Activated T-helper 1 cell treated with anti-CD3 and anti-CD28 coated beads, Interleukin-2, amount 50 U/mL, for 16 hours (primary cell): Measurements from ENCODE around the gene TCHP.
"Not testable (repeated sequence)": the region's sequence is repeated elsewhere in the genome, so short reads cannot be mapped to it uniquely, and the experiment has no call there.

Experiments
- DNase-seq, 2 donors: peaks; one replicate each; pipeline ENCODE4 v3.0.0-alpha.2; 2020; ENCODE audit warnings: low read depth in 1 of 2, low spot score in 1 of 2

The TCHP gene

DNA sequence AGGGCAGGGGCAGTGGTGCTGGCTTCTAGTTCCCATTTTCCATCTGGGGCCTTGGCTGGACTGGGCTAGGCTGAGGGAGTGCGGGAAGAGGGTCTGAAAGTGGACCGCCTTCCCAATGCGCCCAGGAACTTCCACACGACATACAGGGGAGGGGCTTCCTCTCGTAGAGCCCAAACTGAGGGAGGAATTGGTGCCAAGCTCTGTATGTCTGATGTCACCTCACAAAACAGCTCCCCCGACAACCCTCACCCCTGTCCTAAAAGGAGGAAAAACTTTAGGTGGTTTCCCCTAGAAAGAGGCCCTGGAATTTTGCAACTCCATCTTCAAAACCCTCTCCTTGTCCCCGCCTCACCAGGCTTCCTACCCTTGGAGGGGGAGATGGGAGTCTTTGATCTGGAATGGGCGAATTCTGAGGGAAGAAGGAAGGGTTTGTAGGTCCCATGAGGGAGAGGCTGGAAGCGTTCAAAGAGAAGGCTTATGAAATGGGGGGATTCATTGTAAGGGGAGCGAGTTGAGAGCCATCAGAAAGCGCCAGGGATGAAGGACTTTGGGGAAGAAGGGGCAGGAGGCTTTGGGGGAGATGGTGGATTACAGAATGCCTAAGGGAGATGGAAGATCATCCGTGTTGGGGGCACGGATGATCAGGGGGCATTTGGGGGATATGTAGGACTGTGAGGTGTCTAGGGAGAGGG is 20.6 kb upstream of the TCHP start:
- DNase-seq: no peak

DNA sequence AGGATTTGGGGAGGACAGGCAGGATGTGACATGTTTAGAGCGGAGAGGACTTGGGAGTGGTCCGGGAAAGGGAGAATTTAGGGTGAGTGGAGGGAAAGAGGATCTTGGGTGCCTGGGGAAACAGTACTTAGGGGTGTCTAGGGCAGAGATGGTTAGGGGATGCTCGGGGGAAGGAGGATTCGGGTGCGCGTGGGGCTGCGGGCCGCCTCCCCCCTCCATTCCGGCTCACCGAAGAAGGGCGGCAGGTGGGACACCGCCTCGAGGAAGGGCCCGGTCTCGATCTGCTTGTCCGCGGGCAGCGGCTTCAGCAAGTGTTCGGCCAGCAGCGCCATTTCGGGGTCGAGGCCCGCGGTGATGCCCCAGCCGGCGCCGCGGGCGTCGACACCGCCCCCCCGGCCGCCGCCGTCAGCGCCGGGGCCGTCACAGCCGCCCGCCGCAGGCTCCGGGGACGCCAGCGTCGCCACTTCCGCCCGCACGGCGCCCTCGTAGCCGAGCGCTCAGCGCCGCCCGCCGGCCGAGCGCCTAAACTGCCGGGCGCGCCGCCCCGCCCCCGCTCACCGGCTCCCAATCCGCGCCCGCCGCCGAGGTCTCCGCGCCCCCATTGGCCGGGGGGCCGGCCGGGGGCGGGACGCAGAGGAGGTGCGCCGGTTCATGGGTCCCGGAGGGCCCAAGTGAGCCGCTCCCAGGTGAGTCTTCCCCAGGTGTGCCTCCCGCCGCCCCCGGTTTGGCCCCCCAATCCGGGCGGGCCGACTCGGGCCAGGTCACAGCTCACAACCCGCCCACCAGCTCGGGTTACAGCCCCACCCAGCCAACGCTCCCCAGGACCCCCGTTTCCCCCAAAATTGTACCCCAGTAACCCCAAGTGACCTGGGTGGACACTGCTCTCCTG is 19.8 kb upstream of the TCHP start, which contains the start of gene GLTP:
TSS of gene GLTP (minus strand) at position 499 of the 889 bp plus-strand sequence. CDS start at position 332, 167 bp downstream.
- DNase-seq: peak; percentile 71 to 88

DNA sequence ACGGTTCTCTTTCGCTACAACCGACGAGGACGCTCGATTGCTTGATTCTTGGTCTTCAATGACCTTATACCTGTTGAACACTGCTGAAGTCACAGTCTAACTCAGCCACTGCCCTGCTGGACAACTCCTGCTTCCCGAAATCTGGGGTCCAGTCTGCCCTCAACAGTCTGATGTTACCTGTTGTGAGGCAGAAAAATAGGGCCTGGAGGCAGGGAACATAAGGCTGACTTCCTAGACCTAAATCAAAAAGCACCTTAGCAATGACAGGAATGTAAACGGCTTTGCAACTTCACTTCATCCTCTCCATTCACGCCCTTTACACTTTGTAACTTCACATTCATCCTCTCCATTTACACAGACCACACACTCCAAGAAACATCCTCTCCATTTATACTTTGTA is 19.1 kb upstream of the TCHP start:
- DNase-seq: no peak

DNA sequence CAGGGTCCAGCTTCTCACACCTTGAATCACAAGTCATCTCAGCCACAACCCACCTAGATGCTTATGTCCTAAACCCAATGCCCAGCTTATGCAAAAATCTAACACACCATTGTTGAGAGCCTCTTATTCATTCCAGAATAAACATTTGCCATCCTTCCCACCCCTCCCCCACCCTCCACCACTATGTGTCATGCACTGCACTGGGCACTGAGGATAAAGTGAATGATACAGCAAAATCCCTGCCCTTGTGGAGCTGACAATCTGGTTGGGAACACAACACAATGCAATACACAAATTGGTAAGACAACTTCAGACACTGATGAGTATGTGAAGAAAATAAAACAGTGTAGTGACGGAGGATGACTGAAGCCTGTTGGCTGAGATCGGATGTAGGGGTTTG is 18.3 kb upstream of the TCHP start:
- no peak for DNase-seq

DNA sequence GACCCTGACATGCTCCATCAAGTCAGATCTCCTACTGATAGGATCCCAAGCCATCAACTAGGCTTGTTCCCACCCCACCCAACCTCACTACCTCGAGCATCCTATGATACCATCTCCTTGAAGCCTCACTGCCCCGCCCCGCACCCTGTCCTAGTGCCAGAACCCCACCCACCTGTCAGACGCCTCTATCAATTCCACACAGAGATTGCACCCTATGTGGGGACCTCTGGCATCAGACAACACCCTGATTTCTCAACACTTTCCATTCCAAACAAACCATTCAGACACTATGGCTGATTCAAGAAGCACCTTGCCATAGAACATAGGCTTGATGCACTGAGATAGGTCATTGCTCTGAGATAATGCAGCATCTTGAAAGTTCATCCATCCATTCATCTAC is 16.6 kb upstream of the TCHP start:
- DNase-seq: no peak

DNA sequence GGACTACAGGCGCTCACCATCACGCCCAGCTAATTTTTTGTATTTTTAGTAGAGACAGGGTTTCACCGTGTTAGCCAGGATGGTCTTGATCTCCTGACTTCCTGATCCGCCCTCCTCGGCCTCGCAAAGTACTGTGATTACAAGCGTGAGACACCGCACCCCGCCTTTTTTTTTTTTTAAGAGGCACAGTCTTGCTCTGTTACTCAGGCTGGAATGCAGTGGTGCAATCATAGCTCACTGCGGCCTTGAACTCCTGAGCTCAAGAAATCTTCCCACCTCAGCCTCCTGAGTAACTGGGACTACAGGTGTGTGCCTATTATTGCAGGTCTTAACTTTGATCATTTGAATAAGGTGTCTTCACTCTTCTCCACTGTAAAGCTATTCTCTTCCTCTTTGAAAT is 14.5 kb upstream of the TCHP start:
- DNase-seq: no peak

DNA sequence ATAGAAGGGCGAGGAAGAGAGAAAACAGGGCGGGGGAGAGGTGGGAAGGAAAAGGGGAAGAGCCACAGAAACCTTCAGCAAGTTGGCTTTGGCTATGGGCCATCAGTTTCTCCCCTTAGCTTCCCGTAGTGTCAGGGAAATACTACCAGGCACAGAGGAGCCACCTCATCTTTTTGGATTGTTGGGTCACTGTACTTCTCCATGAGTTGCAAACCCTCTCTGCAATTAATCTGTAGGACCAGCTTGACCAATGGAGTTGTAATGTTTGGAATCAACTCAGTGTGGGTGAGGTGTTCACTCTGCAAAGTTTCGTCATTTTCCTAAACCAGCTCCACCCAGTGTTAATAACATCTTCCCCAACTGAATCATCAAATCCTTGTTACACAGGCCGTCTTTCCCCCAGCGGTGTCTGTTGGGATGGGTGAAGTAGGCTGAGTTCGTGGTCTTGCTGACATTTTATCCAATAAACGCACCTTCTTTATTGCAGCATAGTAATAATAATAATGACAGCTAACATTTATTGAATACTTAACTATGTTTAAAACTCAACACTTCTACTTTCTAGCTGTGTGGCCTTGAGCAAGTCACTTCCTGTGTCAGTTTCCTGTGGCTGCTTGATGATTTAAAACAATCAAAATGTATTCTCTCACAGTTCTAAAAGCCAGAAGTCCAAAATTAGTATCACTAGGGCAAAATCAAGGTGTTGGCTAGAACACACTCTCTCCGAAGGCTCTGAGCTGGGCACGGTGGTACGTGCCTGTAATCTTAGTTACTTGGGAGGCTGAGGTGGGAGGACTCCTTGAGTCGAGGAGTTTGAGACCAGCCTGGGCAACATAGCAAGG is 11.7 kb upstream of the TCHP start:
- DNase-seq: no peak

DNA sequence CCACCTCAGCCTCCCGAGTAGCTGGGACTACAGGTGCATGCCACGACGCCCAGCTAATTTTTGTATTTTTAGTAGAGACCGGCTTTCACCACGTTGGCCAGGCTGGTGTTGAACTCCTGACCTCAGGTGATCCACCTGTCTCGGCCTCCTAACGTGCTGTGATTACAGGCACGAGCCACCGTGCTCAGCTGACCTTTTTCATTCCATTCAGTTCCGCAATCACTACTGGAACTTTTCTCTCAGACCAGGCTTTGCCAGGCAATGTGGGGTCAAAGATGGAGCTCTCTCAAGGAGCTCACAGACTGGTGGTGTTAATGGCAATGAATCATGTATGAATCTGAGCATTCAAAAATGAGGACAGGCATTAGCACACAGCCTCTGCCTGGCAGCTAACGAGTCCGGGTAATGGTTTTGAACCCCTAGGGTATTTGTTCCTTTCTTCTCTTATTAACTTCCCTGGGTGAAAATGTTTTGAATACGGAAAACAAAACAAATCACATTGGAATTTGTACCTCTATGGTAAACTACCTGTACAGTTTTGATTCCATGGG is 9.4 kb upstream of the TCHP start:
- no peak for DNase-seq

DNA sequence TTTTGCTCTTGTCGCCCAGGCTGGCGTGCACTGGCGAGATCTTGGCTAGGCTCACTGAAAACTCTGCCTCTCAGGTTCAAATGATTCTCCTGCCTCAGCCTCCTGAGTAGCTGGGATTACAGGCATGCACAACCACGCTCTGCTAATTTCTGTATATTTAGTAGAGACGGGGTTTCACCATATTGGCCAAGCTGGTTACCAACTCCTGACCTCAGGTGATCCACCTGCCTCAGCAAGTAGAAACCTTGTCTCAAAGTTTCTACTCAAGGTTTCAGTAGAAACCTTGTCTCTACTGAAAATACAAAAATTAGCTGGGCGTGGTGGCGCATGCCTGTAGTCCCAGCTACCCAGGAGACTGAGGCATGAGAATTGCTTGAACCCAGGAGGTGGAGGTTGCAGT is 8.3 kb upstream of the TCHP start:
- not testable (repeated sequence) for DNase-seq

DNA sequence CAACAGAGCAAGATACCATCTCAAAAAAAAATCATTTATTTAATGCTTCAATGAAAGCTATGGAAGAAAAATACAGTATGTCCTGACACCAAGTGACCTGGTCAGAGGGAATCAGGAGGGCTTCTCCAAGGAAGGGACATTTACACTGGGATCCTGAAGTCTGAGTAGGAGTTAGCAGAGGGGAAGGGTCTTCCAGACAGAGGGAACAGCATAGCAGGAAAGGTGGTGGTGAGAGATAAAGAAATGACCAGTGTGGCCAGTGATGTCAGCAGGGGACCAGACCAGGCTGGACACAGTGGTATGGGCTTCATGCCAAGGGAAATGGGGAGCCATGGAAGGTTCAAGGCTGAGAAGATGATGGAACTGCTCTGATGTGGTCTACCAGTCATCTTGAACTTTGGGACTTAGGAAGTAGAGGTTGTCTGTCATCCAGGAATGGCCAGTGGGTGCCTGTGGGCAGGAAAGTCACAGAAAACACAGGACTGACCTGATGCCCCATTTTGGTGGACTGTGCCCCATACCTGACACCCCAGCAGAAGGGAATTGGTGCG is 7.8 kb upstream of the TCHP start:
- DNase-seq: no peak

DNA sequence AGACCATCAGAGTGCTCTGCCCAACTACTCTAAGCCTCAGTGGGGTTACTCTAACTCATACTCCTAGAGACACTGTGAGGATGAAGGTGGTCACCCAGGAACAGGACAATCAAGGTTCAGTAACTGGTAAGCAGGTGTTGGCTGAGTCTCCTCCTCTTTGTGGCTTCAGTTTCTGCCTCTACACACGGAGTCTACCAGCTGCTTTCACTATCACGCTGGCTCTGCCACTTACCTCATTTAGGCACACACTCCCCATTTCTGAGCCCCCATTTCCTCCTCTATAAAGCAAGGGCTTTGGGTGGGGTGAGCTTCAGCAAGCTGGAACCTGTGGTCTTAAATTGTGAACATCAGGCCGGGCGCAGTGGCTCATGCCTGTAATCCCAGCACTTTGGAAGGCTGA is 7.3 kb upstream of the TCHP start:
- no peak for DNase-seq

DNA sequence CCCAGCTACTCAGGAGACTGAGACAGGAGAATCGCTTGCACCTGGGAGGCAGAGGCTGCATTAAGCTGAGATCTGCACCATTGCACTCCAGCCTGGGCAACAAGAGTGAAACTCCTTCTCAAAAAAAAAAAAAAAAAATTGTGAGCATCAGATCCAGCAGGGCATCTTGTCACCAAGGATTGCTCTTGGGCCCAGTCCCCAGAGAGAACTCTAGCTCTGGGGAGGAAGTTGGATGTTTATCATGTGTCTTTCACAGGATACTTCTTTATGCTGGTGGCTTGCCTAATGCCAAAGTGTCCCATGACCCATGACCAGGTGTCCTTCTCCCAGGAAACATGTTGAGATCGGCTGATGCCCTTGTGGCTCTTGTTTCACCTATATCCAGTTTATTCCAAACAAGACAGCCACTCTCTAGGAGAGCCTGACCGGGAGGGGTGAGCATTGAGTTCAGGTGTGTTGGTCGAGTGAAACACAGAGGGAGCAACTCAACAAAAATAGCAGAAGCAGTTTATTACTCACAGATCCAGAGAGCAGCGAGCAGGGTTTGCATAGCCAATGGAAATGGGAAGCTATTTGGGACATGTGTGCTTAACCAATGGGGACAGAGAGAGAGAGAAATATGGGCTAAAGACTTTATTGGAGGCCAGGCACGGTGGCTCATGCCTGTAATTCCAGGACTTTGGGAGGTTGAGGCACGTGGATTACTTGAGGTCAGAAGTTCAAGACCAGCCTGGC is 6.6 kb upstream of the TCHP start:
- no peak for DNase-seq

DNA sequence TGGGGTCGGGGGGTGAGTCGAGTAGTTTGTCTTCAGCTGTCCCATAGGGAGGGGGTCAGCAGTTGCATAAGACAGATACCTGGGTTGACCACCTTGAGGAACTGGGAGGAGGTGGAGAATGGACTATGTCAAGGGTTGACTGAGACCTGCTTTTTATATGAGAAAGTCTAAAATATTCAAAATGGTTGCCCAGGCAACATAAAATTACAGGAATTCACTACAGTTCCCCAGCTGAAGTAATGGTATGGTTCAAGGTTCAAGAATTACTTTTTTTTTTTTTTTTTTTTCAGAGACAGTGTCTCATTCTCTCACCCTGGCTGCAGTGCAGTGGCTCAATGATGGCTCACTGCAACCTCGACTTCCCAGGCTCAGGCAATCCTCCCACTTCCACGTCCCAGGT is 5.1 kb upstream of the TCHP start:
- DNase-seq: no peak

DNA sequence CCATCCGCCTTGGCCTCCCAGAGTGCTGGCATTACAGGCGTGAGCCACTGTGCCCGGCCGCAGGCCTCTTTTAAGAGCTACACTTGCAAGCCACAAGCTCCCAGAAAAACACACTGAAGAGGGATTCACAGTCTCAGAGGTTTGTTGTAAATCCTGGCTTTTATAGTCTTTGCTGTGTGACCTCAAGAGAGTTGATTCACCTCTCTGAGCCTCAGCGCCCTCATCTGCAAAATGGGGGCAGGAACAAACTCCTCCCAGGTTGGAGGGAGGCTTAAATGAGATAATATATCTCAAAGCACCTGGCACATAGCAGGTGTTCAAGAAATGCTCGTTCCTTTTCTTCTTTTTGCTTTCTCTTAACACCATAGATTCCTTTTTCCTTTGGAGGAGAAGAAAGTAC is 3.9 kb upstream of the TCHP start:
- no peak for DNase-seq

DNA sequence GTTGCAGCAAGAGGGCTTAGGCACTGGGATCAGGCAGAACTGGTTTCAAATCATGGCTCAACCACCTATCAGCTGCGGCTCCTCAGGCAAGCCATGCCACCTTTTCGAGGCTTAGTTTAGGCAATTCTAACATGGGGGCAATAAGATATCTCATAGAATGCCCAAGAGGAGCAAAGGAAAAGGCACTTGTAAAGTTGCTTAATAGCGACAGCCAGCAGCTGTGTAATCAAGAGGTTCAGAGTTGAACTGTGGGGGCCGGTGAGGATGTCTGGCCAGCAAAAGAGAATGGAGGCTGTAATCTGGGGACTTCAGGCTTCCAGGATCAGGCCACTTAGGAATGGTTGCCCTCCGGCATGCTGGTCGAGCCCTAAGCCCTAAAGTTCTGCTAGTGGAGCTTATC is 3.0 kb upstream of the TCHP start:
- DNase-seq: no peak

DNA sequence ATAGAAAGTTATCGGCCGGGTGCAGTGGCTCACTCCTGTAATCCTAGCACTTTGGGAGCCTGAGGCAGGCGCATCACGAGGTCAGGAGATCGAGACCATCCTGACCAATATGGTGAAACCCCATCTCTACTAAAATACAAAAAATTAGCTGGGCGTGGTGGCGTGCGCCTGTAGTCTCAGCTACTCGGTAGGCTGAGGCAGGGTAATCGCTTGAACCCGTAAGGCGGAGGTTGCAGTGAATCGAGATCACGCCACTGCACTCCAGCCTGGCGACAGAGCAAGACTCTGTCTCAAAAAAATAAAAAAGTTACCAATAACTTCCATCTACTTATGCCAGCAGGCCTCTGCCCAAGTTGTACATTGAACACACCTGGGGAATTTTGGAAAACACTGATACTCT is 729 bp upstream of the TCHP start:
- not testable (repeated sequence) for DNase-seq

DNA sequence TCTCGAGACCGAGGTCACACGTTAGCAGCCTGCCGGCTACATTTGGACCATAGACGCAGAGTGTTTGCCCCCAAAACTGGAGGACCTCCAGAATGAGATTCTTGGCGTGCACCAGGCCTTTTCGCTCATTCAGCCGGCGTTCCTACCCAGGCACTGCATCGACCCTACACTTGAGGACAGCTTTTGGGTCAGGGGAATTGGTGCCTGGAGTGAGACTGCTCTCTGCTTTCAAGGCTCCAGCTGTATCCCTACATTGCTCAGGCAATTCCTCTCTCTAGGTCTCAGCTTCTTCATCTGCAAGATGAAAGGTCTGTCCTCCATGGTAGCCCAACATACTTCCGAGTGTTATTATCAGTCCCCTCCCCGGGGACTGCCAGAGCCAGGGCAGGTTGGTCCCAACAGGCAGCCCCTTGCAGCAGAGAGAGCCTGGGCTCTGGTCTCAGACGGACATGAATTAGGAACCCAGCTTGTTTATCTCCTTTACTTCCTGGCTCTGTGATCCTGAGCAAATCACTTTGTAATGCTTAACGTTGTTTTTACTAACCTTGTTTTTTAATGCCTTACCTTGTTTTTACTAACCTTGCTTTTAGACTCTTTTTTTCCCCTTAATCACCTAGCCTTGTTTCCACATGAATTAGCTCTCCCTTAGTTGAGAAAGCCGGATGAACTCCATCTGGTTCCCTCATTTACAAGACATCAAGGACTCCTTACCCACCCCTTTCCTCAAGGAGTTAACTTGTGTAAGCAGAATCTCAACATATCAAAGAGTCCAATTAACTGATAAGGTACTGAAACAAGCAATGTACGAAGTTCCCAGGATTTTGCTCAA is 892 bp downstream of the TCHP start:
- no peak for DNase-seq

DNA sequence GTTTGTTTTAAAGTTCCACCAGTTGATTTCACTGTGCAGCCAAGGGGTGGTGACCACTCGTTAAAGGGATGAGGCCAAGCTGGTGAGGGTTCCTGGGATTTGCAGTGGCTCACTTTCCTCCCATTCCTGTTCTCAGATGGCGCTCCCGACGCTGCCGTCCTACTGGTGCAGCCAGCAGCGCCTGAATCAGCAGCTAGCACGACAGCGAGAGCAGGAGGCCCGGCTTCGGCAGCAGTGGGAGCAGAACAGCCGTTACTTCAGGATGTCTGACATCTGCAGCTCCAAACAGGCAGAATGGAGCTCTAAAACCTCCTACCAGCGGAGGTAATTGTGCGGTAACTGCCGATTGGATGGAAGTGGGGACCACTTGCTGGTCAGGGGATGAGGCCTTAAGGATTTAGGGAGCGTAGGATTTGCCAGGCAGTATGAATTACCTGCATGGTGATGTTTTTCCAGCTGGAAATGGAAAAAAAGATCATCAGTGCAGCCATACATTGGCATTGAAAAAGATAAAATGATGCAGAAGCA is 2.9 kb downstream of the TCHP start:
- DNase-seq: no peak

DNA sequence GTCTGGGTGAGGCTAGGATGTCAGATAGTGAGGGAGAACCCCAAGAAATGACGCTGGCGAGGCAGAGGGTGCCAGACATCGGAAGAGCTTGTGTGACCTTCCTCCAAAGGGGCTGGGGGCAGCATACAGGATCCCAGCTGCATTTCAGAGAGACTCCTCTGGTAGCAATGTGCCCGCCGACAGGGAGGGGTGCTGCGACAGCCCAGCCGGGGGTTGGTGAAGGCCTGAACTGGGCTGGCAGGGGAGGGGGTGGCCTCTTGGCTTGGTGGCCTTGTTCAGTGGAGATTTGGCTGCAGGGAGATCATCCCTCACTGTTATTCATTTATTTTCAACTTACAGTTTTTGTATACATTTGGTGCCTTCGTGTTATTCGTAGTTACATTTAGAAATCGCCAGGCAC is 5.2 kb downstream of the TCHP start:
- DNase-seq: no peak
